HFFc6 (cell line): Measurements from ENCODE around the gene SMARCAD1. TPM values are rescaled to one million over a fixed set of nuclear protein-coding genes. Genes with fewer than 3 reads are reported as not detected.

Experiments used
- DNase-seq: peaks from one replicate; pipeline ENCODE4 v3.0.0-alpha.2; 2018
- H3K27ac Mint-ChIP-seq: 2 replicates; pipeline ENCODE4 v1.8.0; 2020; ENCODE audit warnings: mild to moderate bottlenecking, mixed read lengths
- H3K27me3 Mint-ChIP-seq: 2 replicates; pipeline ENCODE4 v1.8.0; 2021; ENCODE audit warnings: mild to moderate bottlenecking, moderate library complexity, mixed read lengths; ENCODE audit not compliant: insufficient read depth
- H3K36me3 Mint-ChIP-seq: 2 replicates; pipeline ENCODE4 v1.8.0; 2021; ENCODE audit warnings: low read depth, mixed read lengths
- H3K4me1 Mint-ChIP-seq: 2 replicates; pipeline ENCODE4 v1.8.0; 2020; ENCODE audit warnings: low read depth, mixed read lengths
- H3K4me3 Mint-ChIP-seq: 2 replicates; pipeline ENCODE4 v1.8.0; 2020; ENCODE audit warnings: mild to moderate bottlenecking, moderate library complexity, mixed read lengths
- H3K9me3 Mint-ChIP-seq: 2 replicates; pipeline ENCODE4 v1.8.0; 2020; ENCODE audit warnings: mild to moderate bottlenecking, mixed read lengths
- total RNA-seq, 6 experiments: library from RNA; stranded (reverse); fragmentation: NEBNext Ultra II Directional; extraction: Animal tissue kit (Norgen Biotek cat#: 25700); gene quantifications; 2 replicates in 1 of 6; 3 replicates in 5 of 6; pipeline ENCODE4 v1.2.3, GENCODE V29; 2021
- TF ChIP-seq, protein P1 (sequence below): fragments of 200-600 bp; sonication (generic); IDR thresholded peaks from 2 replicates; pipeline ENCODE4 v1.5.0; 2021; ENCODE audit warnings: antibody characterized with exemption, mild to moderate bottlenecking

The SMARCAD1 gene
- total RNA-seq, 6 experiments from 2014 or later, result 21.8 to 24.9 (median 24.2) TPM

GRCh38 chr4:94267037-94267436, 59.4 kb downstream of the SMARCAD1 start:
- no peaks in the 10 kb centered on the region for H3K27me3 Mint-ChIP-seq
- TF ChIP-seq, protein P1, sequence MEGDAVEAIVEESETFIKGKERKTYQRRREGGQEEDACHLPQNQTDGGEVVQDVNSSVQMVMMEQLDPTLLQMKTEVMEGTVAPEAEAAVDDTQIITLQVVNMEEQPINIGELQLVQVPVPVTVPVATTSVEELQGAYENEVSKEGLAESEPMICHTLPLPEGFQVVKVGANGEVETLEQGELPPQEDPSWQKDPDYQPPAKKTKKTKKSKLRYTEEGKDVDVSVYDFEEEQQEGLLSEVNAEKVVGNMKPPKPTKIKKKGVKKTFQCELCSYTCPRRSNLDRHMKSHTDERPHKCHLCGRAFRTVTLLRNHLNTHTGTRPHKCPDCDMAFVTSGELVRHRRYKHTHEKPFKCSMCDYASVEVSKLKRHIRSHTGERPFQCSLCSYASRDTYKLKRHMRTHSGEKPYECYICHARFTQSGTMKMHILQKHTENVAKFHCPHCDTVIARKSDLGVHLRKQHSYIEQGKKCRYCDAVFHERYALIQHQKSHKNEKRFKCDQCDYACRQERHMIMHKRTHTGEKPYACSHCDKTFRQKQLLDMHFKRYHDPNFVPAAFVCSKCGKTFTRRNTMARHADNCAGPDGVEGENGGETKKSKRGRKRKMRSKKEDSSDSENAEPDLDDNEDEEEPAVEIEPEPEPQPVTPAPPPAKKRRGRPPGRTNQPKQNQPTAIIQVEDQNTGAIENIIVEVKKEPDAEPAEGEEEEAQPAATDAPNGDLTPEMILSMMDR, result no peak
- H3K36me3 Mint-ChIP-seq, result peaks cover 12% of the 10 kb centered on the region; the same call in 1 of the 2 replicates
- H3K27ac Mint-ChIP-seq, result no peak overlapping the region
- H3K9me3 Mint-ChIP-seq, result no peaks in the 10 kb centered on the region
- DNase-seq, result no peak
- no peak overlapping the region for H3K4me3 Mint-ChIP-seq
- H3K4me1 Mint-ChIP-seq, result peaks cover 14% of the 10 kb centered on the region

GRCh38 chr4:94271248-94271647, 63.6 kb downstream of the SMARCAD1 start:
- peaks cover 21% of the 10 kb centered on the region for H3K4me1 Mint-ChIP-seq
- H3K36me3 Mint-ChIP-seq, result 0 out of 2 replicates have a peak, but pooled peaks cover 14% of the 10 kb centered on the region
- no peak for DNase-seq
- TF ChIP-seq, protein P1, result no peak
- H3K4me3 Mint-ChIP-seq, result no peak overlapping the region
- H3K27ac Mint-ChIP-seq, result no peak overlapping the region
- no peaks in the 10 kb centered on the region for H3K9me3 Mint-ChIP-seq
- H3K27me3 Mint-ChIP-seq, result no peaks in the 10 kb centered on the region

GRCh38 chr4:94274912-94275311, 67.2 kb downstream of the SMARCAD1 start:
- peaks cover 28% of the 10 kb centered on the region for H3K36me3 Mint-ChIP-seq
- no peak overlapping the region for H3K4me3 Mint-ChIP-seq

DNA sequence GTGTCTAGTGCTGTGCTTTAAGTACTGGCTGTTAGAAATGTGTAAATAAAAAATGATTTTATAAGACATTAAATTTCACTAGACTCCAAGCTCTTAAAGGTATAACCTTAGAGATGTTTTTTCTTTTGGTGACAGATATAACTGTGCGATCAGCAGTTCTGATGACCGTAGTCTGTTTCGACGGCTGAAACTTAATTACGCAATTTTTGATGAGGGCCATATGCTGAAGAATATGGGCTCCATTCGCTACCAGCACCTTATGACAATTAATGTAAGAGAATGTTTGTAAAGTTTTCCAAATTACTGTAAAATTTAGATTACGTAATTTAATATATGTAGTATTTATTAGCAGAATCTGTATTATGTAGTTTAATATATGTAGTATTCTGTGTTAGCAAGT, 68.5 kb downstream of the SMARCAD1 start:
- Mint-ChIP-seq H3K4me1 (peaks cover 28% of the 10 kb centered on the region), H3K9me3 (no peaks in the 10 kb centered on the region), H3K4me3 (no peak overlapping the region), H3K36me3 (peaks cover 28% of the 10 kb centered on the region), H3K27me3 (no peaks in the 10 kb centered on the region), H3K27ac (no peak overlapping the region)
- no peak for DNase-seq
- TF ChIP-seq, protein P1, result no peak

More at GRCh38 chr4:94274912-94275311, 67.2 kb downstream of the SMARCAD1 start:
- Mint-ChIP-seq H3K9me3 (no peaks in the 10 kb centered on the region), H3K27me3 (no peaks in the 10 kb centered on the region), H3K27ac (peak overlapping the region; percentile 63), H3K4me1 (peaks cover 33% of the 10 kb centered on the region)
- DNase-seq, result peak; percentile 70
- TF ChIP-seq, protein P1, result no peak

- Mint-ChIP-seq H3K9me3 (no peaks in the 10 kb centered on the region), H3K27me3 (no peaks in the 10 kb centered on the region), H3K4me3 (no peak overlapping the region), H3K4me1 (peaks cover 26% of the 10 kb centered on the region), H3K36me3 (peaks cover 29% of the 10 kb centered on the region), H3K27ac (no peak overlapping the region)
- DNase-seq, result no peak
- TF ChIP-seq, protein P1, result no peak
Observed at GRCh38 chr4:94277534-94277933, 69.9 kb downstream of the SMARCAD1 start.

DNA sequence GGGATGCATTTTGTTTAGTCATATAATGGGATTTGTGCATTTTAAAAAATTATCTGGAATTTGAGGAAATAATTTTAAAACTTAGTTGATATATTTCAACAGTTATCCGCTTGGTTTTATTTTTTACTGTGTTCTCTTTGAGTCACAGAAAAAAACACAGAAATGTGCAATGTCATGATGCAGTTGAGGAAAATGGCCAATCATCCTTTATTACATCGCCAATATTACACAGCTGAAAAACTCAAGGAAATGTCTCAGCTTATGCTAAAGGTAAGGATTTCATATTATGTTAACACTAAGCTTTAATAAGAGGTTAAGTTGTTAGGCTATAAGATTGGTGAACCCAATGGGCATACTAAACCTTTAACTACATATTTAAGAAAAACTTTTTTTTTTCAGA, 71.1 kb downstream of the SMARCAD1 start:
- Mint-ChIP-seq H3K4me3 (no peak overlapping the region), H3K27me3 (no peaks in the 10 kb centered on the region), H3K27ac (no peak overlapping the region), H3K36me3 (peaks cover 33% of the 10 kb centered on the region), H3K4me1 (peaks cover 20% of the 10 kb centered on the region), H3K9me3 (no peaks in the 10 kb centered on the region)
- no peak for DNase-seq
- TF ChIP-seq, protein P1, result no peak
